Endothelial cell of umbilical vein (primary cell): Measurements from ENCODE around the gene STK10. TPM values are rescaled to one million over a fixed set of nuclear protein-coding genes. Genes with fewer than 3 reads are reported as not detected.

Experiments used
- BruUV-seq: library from RNA; stranded (reverse); fragments of 400-500 nt; replicated peaks from 2 replicates; lab custom pipeline; 2021; lab: Mats Ljungman, UMichigan
- CTCF ChIA-PET: fragments of 300-600, 350-600 bp; sonication (Branson Sonifier 250); formaldehyde crosslinking; loops from one replicate; lab custom pipeline; 2021; ENCODE audit warnings: antibody characterized with exemption, inconsistent platforms; lab: Charles Lee
- POLR2A ChIA-PET: fragments of 300-600, 350-600 bp; sonication (Branson Sonifier 250); formaldehyde crosslinking; loops from one replicate; lab custom pipeline; 2021; ENCODE audit warnings: antibody characterized with exemption, inconsistent platforms; lab: Charles Lee
- DNase-seq: peaks from one replicate; pipeline ENCODE4 v3.0.0-alpha.2; 2011; ENCODE audit warnings: low read depth, low spot score
- FAIRE-seq: peaks from 2 replicates; lab custom pipeline; 2011; peaks lifted over from hg19 to GRCh38; lab: Jason Lieb, UNC
- H2AFZ ChIP-seq: 2 replicates; pipeline ENCODE4 v1.6.0; 2012; ENCODE audit warnings: low read depth, low read length, control low read depth, inconsistent platforms
- H3K27ac ChIP-seq: 2 replicates; pipeline ENCODE4 v1.5.1; 2011; ENCODE audit warnings: low read depth, mild to moderate bottlenecking, control low read depth, low read length, moderate library complexity; ENCODE audit not compliant: insufficient read depth
- H3K27me3 ChIP-seq, 2 experiments: 2 replicates each; pipeline versions ENCODE4 v1.6.0 to v1.6.1; 2011; ENCODE audit warnings: low read length in 2 of 2, mixed read lengths in 1 of 2; ENCODE audit not compliant: control insufficient read depth in 2 of 2, insufficient read depth in 2 of 2
- H3K36me3 ChIP-seq, 2 experiments: 2 replicates in 1 of 2; 3 replicates in 1 of 2; pipeline ENCODE4 v1.5.1; 2011; ENCODE audit warnings: low read length in 2 of 2, mild to moderate bottlenecking in 1 of 2, moderate library complexity in 1 of 2; ENCODE audit not compliant: control insufficient read depth in 2 of 2, insufficient read depth in 2 of 2; ENCODE audit errors: extremely low read depth in 1 of 2
- H3K4me1 ChIP-seq: 3 replicates; pipeline ENCODE4 v1.5.1; 2011; ENCODE audit warnings: mild to moderate bottlenecking, low read length; ENCODE audit not compliant: control insufficient read depth, insufficient read depth; ENCODE audit errors: extremely low read depth
- H3K4me2 ChIP-seq: 2 replicates; pipeline ENCODE4 v1.6.1; 2011; ENCODE audit warnings: low read length, control low read depth, mixed read lengths; ENCODE audit not compliant: insufficient read depth
- H3K4me3 ChIP-seq, 3 experiments: fragments of 200-600 bp in 1 of 3; sonication (generic), shearing (Covaris generic) in 1 of 3; replicated peaks in 1 of 3; 2 replicates each; pipeline ENCODE4 v1.5.1; 2011 to 2016; ENCODE audit warnings: control low read depth in 3 of 3, low read length in 3 of 3, mild to moderate bottlenecking in 2 of 3, inconsistent platforms in 1 of 3, low read depth in 1 of 3, moderate library complexity in 1 of 3; ENCODE audit not compliant: insufficient read depth in 1 of 3
- H3K79me2 ChIP-seq: 2 replicates; pipeline ENCODE4 v1.6.0; 2012; ENCODE audit warnings: low read length, inconsistent platforms; ENCODE audit not compliant: control insufficient read depth, insufficient read depth
- H3K9ac ChIP-seq: replicated peaks from 2 replicates; pipeline ENCODE3; 2011; ENCODE audit warnings: low read length, control low read depth; ENCODE audit not compliant: insufficient read depth; ENCODE audit errors: extremely low read depth
- H3K9me1 ChIP-seq: replicated peaks from 3 replicates; pipeline ENCODE4 v1.6.0; 2011; ENCODE audit warnings: mild to moderate bottlenecking, low read length; ENCODE audit not compliant: control insufficient read depth, insufficient read depth; ENCODE audit errors: extremely low read depth
- H3K9me3 ChIP-seq: replicated peaks from 2 replicates; pipeline ENCODE4 v1.5.1; 2012; ENCODE audit warnings: low read length, inconsistent platforms; ENCODE audit not compliant: control insufficient read depth, insufficient read depth
- H4K20me1 ChIP-seq: replicated peaks from 2 replicates; pipeline ENCODE3; 2011; ENCODE audit warnings: mild to moderate bottlenecking, low read length; ENCODE audit not compliant: control insufficient read depth, insufficient read depth; ENCODE audit errors: extremely low read depth
- EZH2 ChIP-seq: IDR thresholded peaks from 2 replicates; pipeline ENCODE4 v1.6.1; 2012; ENCODE audit warnings: borderline replicate concordance, low read depth, mild to moderate bottlenecking, moderate library complexity, low read length, inconsistent platforms; ENCODE audit not compliant: severe bottlenecking
- GATA2 ChIP-seq: IDR thresholded peaks from 2 replicates; pipeline ENCODE4 v1.7.0; 2011; ENCODE audit warnings: low read depth, mild to moderate bottlenecking, moderate library complexity, mixed read lengths, low read length; ENCODE audit not compliant: insufficient read length, insufficient read depth
- MAX ChIP-seq: IDR thresholded peaks from 2 replicates; pipeline ENCODE4 v1.6.1; 2011; ENCODE audit not compliant: insufficient read depth, insufficient read length
- MYC ChIP-seq: IDR thresholded peaks from one replicate; pipeline ENCODE4 v1.6.1; 2011; ENCODE audit warnings: mild to moderate bottlenecking, low read depth, low read length
- POLR2A ChIP-seq: IDR thresholded peaks from 2 replicates; pipeline ENCODE4 v1.6.1; 2012; ENCODE audit warnings: low read depth, mild to moderate bottlenecking, control low read depth, low read length
- POLR2AphosphoS5 ChIP-seq: IDR thresholded peaks from 2 replicates; pipeline ENCODE4 v1.6.1; 2012; ENCODE audit warnings: low read depth, mild to moderate bottlenecking, control low read depth, low read length, moderate library complexity; ENCODE audit not compliant: insufficient read depth
- dilution Hi-C: fragments of 300-500 bp; cut with MboI; formaldehyde crosslinking; loops from one replicate; pipeline ENCODE4 v1.15.0; 2019; ENCODE audit warnings: low sequenced_read_pairs; ENCODE audit not compliant: extremely low pct_ligation_motif_present
- intact Hi-C: fragments of 100-400 bp; cut with micrococcal nuclease; formaldehyde crosslinking; loops from one replicate; pipeline ENCODE4 v1.10.0; 2022
- polyA plus RNA-seq, 4 experiments: library from polyadenylated mRNA; depleted of rRNA in 3 of 4; stranded (reverse) in 3 of 4; unstranded in 1 of 4; fragments of >200 nt; gene quantifications; 2 replicates each; pipeline versions ENCODE4 v1.2.1 to v1.2.3, GENCODE V29; 2011 to 2012; ENCODE audit warnings: missing spikeins in 1 of 4
- total RNA-seq: library from RNA; stranded (reverse); gene quantifications from 2 replicates; pipeline ENCODE4 v1.2.3, GENCODE V29; 2021

STK10 gene
- total and polyA plus RNA-seq, 2 donors (not counting 3 experiments of a cell fraction or from before 2014, with no cell fraction given) = 16.9 to 47.2 TPM

DNA sequence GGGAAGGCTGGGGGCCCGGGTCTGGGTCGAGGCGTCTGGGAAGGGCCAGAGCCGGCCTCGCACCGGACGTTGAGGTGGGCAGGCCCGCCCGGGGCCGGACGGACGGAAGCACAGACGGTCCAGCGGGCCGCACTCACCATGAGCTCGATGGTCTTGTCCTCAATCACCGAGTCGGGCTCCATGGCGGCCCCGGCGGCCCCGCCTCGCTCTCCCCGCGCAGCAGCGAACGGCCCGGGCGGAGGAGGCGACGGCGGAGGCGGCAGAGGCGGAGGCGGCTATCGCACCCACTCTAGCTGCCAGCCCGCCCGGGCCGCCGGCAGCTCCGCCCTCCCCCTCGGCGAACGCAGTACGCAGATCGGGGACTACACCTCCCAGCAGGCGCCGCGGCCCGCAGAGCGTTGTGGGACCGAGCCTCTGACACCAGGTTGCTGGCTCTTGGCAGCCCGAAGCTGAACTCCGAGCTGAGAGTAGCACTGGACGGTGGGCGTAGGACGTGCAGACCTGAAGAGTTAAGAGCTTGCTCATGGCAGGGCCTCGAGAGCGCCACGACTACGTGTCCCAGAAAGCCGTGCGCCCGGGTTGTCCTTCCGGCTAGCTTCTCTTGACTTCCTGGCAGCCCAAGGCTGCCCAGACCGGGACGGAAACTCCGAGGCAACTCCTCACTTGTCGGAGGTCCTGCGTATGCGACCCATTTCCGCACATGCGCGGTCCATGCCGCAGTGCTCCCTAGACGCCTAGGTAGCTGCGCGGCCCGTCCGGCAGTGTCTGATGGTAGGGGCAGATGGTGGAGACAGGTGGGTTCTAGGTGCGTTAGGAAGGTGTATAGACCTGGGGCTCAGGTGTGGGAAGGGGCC lies 181.5 kb downstream of the STK10 start, which contains the start of gene FBXW11:
FBXW11 (minus strand) TSS at position 318 of the 854 bp plus-strand sequence; CDS start at position 182, 136 bp downstream.
- no peaks in the 10 kb centered on the region for H3K27me3 ChIP-seq
- no peaks in the 10 kb centered on the region for H3K36me3 ChIP-seq
- BruUV-seq = no TSS peak
- no peak for TF ChIP-seq GATA2
- no peak for TF ChIP-seq MYC
- TF ChIP-seq MAX = no peak
- no peak for TF ChIP-seq EZH2
- peak; percentile 96 for TF ChIP-seq POLR2A
- TF ChIP-seq POLR2AphosphoS5 = peak; percentile 81
- DNase-seq = peak; percentile 95
- peak within 1 kb of the TSS; percentile 66 to 98 (median 88) for H3K4me3 ChIP-seq
- H3K4me1 ChIP-seq = peaks cover 44% of the 10 kb centered on the region
- intact Hi-C loops = loop anchor here (1.0 to 5.0 kb wide), 6 partner anchors 34 to 588 kb away; partner anchors contain the start of genes FGF18, STK10 and UBTD2
- H3K9ac ChIP-seq = peak within 1 kb of the TSS; percentile 75
- POLR2A ChIA-PET = interaction anchor here (0.6 to 1.9 kb wide), 6 partner anchors 12 to 175 kb away, joined by 3 to 9 read pairs (median 4); no protein-coding TSS in a partner anchor
- no peaks in the 10 kb centered on the region for H3K9me3 ChIP-seq
- H3K27ac ChIP-seq = peak within 1 kb of the TSS; percentile 78
- H3K79me2 ChIP-seq = peaks cover 45% of the 10 kb centered on the region
- peaks cover 4% of the 10 kb centered on the region for H3K9me1 ChIP-seq
- peaks cover 4% of the 10 kb centered on the region for H4K20me1 ChIP-seq
- H2AFZ ChIP-seq = peak within 1 kb of the TSS; percentile 87
- dilution Hi-C loops = no loop called here
- peak within 1 kb of the TSS; percentile 93 for H3K4me2 ChIP-seq
- peak; percentile 83 for FAIRE-seq
- CTCF ChIA-PET = interaction anchor here (1.1 to 5.9 kb wide), 15 partner anchors 9 to 636 kb away, joined by 3 to 112 read pairs (median 7); partner anchors contain the start of genes STK10 and UBTD2
